HuH-7.5 (cell line): ENCODE measurements around the gene PSORS1C1.
"Not testable (repeated sequence)": the region's sequence is repeated elsewhere in the genome, so short reads cannot be mapped to it uniquely, and the experiment has no call there.

Experiments used
- DNase-seq: peaks from one replicate; pipeline ENCODE4 v3.0.0; 2011; ENCODE audit warnings: low spot score

The PSORS1C1 gene

DNA sequence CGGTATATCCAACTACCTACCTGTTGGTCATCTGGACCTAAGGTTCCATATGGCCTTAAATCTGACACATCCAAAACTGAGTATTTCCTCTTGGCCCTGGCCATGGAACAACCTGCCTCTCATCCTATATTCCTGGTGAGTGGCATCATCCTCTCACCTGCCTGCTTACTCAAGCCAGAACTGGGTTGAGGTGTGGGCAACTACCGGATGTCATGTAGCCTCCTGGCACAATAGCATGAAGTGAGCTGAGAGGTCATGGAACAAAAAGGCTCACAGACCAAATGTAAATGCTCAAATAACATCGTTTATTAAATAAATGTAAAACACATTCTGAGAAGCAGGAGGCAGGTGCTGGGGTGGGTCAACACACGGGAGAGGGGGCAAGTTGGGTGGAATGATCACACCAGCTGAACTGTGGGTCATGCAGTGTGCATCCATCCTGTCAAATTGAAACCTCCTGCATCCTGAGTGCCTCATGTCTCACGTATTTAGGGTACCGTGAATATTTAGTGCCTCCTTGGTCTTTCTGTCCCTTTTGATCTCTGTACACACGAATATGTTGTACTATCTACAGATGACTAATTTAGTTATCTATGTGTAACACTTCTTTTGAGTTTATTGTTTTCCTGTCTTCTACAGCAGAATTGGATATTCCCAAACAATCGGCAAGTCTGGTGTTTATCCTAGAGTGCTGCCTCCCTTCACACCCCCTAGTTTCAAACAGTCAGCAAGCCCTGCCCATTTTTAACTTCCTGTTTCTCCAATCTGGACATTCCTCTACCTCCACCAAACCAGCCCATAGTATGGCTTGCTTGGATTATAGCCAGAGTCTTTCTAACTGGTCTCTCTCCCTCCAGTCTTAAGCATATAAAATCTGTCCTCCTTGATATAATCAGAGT is 63.8 kb downstream of the PSORS1C1 start:
- DNase-seq = no peak

DNA sequence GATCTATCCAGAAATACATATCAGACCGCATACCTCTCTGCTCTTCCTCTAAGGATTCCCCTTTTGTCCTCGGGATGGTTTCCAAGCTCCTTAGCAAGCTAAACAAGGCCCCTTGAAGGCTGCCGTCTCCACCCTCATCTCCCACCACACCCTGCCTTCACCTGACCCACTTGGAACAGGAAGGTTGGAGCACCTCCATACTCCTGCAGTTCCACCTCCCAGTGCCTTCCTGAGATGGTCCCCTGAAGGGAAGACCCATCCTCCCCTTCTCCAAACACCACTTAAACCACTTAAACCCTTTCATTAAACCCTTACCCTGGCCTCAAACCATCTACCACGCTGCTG is 64.4 kb downstream of the PSORS1C1 start:
- DNase-seq = no peak

DNA sequence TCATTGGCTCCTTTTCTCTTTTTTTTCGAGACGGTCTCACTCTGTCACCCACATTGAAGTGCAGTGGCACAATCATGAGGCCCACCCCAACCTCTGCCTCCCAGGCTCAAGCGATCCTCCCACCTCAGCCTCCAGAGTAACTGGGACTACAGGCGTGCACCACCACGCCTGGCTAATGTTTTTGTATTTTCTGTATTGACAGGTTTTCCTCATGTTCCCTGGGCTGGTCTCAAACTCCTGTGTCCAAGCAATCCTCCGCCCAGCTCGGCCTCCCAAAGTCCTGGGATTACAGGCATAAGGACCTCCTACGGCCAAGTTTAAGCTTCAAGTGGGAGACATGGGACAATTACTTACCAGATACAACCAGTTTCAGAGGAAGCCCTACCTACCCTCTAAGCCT is 65.3 kb downstream of the PSORS1C1 start:
- no peak for DNase-seq

DNA sequence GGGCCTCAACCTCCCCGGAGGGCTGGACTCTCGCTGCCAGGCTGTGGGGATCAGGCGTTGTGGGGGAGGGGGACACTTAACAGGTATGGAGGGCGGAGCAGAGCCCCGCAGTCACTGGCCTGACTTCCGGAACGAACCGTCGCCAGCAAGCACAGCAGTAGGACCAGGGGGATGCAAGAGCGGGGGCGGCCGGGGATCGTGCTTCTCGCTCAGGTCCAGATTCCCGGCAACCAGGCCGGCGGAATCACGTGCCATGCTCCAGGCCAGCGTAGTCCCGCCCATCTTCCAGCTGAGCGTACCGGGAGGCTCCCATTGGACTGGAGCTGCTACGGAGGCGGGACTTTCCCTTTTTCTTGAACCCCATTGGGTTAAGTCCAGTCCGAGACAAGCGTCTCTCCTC is 65.9 kb downstream of the PSORS1C1 start:
- DNase-seq = peak; percentile 29

DNA sequence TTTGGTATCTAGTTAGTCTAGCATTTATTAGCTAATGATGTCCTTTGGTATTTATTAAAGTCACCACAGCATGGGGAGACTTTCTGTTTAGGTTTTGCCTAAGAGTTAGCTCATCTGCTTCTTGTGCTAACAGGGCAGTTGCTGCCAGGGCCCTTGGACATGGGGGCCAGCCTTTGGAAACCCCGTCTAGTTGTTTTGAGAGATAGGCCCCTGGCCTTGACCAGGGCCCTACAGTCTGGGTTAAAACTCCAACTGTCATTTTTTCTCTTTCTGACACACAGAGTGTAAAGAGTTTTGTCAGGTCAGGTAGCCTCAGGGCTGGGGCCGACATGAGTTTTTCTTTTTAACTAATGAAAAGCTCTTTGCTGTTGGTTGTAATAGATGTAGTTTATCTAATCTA is 68.7 kb downstream of the PSORS1C1 start:
- DNase-seq = not testable (repeated sequence)

DNA sequence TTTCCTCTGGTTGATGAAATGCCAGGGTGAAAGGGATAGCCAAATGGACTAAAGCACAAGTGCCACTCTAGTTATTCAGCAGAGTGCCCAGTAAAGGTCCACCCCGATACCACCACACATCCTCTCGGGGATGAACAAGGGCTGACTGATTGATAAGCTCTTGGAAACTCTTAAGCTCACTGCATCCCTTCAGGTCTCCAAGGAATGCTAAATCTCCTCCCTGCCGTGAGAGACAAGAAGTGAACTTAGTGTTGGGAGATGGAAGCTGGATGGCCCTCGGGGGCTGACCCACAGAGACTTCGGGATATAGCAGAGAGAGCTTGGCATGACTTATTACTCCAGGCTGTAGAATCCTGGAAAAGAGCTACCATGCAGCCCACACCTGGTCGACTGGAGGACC is 69.3 kb downstream of the PSORS1C1 start:
- DNase-seq = not testable (repeated sequence)

DNA sequence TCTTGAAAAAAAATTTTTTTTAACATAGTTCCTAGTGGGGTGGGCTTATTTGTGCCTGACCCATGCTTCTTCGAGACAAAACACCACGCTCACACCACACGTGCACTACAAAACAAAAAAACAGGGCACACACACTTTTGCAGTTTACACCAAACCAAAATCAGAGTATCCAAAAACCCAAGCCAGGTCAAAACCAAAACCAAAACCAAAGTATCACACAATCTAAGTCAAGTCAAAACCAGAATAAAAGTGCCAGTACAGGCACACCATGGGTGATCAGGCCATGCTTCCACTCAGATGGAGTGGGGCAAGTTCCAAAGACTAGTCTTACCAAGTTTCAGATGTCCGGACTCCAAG is 71.1 kb downstream of the PSORS1C1 start:
- not testable (repeated sequence) for DNase-seq

DNA sequence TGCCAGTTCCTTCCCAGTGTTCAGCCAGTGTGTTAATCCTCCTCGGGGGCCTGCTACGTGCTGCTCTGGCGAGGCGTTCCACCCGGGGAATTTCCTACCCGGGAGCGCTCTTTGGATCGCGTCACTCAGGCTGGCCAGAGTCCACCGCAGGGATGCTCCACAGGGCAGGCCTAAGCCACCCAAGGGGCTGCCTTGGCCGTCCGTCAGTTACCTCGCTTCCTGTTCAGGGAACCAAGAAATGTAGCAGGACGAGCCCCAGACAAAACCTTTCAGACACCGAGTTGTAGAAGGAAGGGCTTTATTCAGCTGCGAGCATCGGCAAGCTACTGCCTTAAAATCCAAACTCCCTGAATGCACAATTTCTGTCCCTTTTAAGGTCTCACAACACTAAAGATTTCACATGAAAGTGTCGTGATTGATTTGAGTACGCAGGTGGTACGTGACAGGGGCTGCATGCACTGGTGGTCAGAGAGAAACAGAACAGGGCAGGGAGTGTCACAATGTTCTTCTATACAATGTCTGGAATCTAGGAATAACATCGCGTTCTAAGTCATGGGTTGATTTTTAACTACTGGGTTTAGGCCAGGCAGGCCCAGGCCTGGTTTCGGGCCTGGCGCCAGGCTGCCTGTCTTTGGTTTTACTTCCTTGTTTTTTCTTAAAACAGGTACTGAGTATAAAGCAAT is 71.6 kb downstream of the PSORS1C1 start:
- DNase-seq = no peak

DNA sequence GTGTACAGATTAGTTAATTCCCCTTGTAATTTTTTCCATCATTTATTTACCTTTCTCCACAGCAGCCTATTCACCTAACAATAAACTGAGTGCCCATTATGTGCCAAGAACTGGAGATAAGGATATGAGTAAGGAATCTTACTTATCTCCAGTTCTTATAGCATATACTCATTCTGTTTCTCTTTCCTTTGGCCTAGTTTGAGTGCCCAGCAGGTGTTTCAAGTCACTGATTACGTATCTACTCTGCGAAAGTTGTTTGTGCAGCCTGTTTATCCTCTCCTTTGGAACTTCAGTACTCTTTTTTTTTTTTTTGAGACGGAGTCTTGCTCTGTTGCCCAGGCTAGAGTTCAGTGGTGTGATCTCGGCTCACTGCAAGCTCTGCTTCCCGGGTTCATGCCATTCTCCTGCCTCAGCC is 73.2 kb downstream of the PSORS1C1 start:
- no peak for DNase-seq

DNA sequence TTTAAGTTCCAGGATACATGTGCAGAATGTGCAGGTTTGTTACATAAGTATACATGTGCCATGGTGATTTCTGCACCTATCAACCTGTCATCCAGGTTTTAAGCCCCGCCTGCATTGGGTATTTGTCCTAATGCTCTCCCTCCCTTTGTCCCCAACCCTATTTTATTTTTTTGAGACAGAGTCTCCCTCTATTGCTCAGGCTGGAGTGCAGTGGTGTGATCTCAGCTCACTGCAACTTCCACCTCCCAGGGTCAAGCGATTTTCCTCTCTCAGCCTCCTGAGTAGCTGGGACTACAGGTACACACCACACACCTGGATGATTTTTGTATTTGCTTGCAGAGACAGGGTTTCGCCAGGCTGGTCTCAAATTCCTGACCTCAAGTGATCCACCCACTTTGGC is 74.6 kb downstream of the PSORS1C1 start:
- DNase-seq = not testable (repeated sequence)
